ENCODE measurements around the gene RRAGA.
"Not testable (repeated sequence)": the region's sequence is repeated elsewhere in the genome, so short reads cannot be mapped to it uniquely, and the experiment has no call there.

The RRAGA gene

GRCh38 chr9:19087106-19088000 is 38.1 kb downstream of the RRAGA start:
- DNase-seq, result no peak

- not testable (repeated sequence) for DNase-seq
Observed at GRCh38 chr9:19097431-19097830, 48.2 kb downstream of the RRAGA start.
